ENCODE data around the gene HK3.

DNA sequence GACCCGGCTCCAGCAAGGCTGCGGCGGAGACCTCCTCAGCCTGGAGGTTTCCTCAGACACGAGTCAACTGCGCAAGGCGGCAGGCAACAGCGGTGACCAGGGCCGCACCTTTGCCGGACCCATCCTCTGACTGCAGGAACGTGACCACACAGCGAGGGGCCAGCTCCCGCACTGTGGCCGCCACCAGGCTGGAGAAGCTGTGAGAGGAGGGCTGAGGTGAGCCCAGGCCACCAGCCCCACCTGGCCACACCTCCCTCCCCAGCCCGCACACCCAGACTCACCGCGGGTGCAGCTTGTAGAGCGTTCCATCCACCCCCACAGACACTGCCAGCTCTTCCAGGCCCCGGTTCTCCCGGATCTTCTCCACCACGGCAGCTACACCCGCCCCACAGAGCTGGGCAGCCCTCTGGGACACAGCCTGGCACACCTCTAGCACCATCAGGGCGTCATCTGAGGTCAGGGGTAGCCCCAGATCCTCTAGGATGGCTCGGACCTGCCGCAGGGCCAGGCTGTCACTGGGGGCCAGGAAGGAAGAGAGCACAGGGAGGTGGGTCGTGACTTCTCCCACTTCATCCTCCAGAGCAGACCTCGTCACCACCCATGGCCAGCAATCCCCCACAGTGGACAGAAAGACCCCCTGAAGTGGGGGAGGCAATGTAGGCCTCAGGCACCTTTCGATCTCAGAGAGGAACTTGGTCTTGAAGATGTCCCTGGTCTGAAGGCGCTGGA is 18.0 kb downstream of the HK3 start:
- TF ChIP-seq EZH2 (optimal IDR thresholded peaks at IDR 0.05; ENCODE audit: low read depth, low read length) (no peak), EZH2phosphoT487 (IDR thresholded peaks at IDR 0.05; ENCODE audit: low read length) (no peak)
- TF ChIP-seq, protein P1, sequence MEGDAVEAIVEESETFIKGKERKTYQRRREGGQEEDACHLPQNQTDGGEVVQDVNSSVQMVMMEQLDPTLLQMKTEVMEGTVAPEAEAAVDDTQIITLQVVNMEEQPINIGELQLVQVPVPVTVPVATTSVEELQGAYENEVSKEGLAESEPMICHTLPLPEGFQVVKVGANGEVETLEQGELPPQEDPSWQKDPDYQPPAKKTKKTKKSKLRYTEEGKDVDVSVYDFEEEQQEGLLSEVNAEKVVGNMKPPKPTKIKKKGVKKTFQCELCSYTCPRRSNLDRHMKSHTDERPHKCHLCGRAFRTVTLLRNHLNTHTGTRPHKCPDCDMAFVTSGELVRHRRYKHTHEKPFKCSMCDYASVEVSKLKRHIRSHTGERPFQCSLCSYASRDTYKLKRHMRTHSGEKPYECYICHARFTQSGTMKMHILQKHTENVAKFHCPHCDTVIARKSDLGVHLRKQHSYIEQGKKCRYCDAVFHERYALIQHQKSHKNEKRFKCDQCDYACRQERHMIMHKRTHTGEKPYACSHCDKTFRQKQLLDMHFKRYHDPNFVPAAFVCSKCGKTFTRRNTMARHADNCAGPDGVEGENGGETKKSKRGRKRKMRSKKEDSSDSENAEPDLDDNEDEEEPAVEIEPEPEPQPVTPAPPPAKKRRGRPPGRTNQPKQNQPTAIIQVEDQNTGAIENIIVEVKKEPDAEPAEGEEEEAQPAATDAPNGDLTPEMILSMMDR (IDR thresholded peaks at IDR 0.05; ENCODE audit: low read length) = no peak

All from MM.1S (cell line).